Measurements from ENCODE around the gene BCL2L1.

DNA sequence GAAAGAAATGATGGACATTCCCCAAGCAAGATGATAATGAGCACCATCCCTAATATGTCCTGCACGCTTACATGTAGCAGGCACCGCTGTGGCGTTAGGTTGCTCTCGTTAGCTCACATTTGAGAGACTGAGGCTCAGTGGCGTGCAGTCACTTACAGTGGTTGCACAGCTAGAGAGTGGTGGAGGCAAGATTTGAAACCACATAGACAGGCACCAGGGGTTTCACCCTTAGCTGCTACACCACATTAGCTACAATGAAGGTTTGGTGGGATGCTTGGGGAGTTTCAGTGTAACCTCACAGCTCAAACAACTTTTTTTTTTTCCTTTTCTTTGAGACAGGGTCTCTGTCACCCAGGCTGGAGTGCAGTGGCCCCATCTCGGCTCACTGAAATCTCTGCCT is 81.3 kb downstream of the BCL2L1 start:
- TF ChIP-seq, protein P1, sequence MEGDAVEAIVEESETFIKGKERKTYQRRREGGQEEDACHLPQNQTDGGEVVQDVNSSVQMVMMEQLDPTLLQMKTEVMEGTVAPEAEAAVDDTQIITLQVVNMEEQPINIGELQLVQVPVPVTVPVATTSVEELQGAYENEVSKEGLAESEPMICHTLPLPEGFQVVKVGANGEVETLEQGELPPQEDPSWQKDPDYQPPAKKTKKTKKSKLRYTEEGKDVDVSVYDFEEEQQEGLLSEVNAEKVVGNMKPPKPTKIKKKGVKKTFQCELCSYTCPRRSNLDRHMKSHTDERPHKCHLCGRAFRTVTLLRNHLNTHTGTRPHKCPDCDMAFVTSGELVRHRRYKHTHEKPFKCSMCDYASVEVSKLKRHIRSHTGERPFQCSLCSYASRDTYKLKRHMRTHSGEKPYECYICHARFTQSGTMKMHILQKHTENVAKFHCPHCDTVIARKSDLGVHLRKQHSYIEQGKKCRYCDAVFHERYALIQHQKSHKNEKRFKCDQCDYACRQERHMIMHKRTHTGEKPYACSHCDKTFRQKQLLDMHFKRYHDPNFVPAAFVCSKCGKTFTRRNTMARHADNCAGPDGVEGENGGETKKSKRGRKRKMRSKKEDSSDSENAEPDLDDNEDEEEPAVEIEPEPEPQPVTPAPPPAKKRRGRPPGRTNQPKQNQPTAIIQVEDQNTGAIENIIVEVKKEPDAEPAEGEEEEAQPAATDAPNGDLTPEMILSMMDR (IDR thresholded peaks at IDR 0.05), result no peak
- TF ChIP-seq POLR2A (IDR thresholded peaks at IDR 0.05), result no peak

All from body of pancreas (tissue), 4 donors.